Keratinocyte (primary cell): ENCODE measurements around the gene CDYL. TPM values are rescaled to one million over a fixed set of nuclear protein-coding genes. Genes with fewer than 3 reads are reported as not detected.

ENCODE experiments used
- DNase-seq: peaks from one replicate; pipeline ENCODE4 v3.0.0-alpha.2; 2011; ENCODE audit warnings: low read depth, missing footprints, low spot score
- FAIRE-seq: peaks from 2 replicates; lab custom pipeline; 2011; peaks lifted over from hg19 to GRCh38; lab: Jason Lieb, UNC
- H2AFZ ChIP-seq: 2 replicates; pipeline ENCODE4 v1.6.0; 2012; ENCODE audit warnings: low read length, control low read depth, inconsistent platforms; ENCODE audit not compliant: control insufficient read depth
- H3K27ac ChIP-seq: 2 replicates; pipeline ENCODE4 v1.5.1; 2011; ENCODE audit warnings: low read length; ENCODE audit not compliant: control insufficient read depth, insufficient read depth
- H3K27me3 ChIP-seq: 3 replicates; pipeline ENCODE4 v1.6.0; 2011; ENCODE audit warnings: low read length; ENCODE audit not compliant: control insufficient read depth, insufficient read depth; ENCODE audit errors: extremely low read depth
- H3K36me3 ChIP-seq, 2 experiments: 2 replicates in 1 of 2; 3 replicates in 1 of 2; pipeline ENCODE4 v1.5.1; 2011; ENCODE audit warnings: low read length in 2 of 2, mild to moderate bottlenecking in 1 of 2; ENCODE audit not compliant: control insufficient read depth in 2 of 2, insufficient read depth in 2 of 2; ENCODE audit errors: extremely low read depth in 1 of 2
- H3K4me1 ChIP-seq: 3 replicates; pipeline ENCODE4 v1.5.1; 2011; ENCODE audit warnings: low read length; ENCODE audit not compliant: control insufficient read depth, insufficient read depth; ENCODE audit errors: extremely low read depth
- H3K4me2 ChIP-seq: 3 replicates; pipeline ENCODE4 v1.6.0; 2011; ENCODE audit warnings: low read depth, low read length; ENCODE audit not compliant: control insufficient read depth, insufficient read depth; ENCODE audit errors: extremely low read depth
- H3K4me3 ChIP-seq, 3 experiments: fragments of 200-600 bp in 1 of 3; sonication (generic) in 1 of 3; 2 replicates in 2 of 3; 3 replicates in 1 of 3; pipeline ENCODE4 v1.5.1; 2011 to 2016; ENCODE audit warnings: low read length in 3 of 3, mild to moderate bottlenecking in 3 of 3, control low read depth in 2 of 3, inconsistent platforms in 1 of 3, low read depth in 1 of 3, mixed read lengths in 1 of 3, mixed run types in 1 of 3, moderate library complexity in 1 of 3; ENCODE audit not compliant: control insufficient read depth in 2 of 3, insufficient read depth in 2 of 3; ENCODE audit errors: extremely low read depth in 1 of 3
- H3K79me2 ChIP-seq: 2 replicates; pipeline ENCODE4 v1.6.0; 2012; ENCODE audit warnings: low read length; ENCODE audit not compliant: control insufficient read depth, insufficient read depth
- H3K9ac ChIP-seq: 3 replicates; pipeline ENCODE4 v1.6.0; 2011; ENCODE audit warnings: low read length; ENCODE audit not compliant: control insufficient read depth, insufficient read depth; ENCODE audit errors: extremely low read depth
- H3K9me1 ChIP-seq: 3 replicates; pipeline ENCODE4 v1.6.0; 2011; ENCODE audit warnings: low read length; ENCODE audit not compliant: control insufficient read depth, insufficient read depth; ENCODE audit errors: extremely low read depth
- H3K9me3 ChIP-seq: 2 replicates; pipeline ENCODE4 v1.5.1; 2012; ENCODE audit warnings: low read depth, low read length; ENCODE audit not compliant: control insufficient read depth
- H4K20me1 ChIP-seq: 3 replicates; pipeline ENCODE4 v1.6.0; 2011; ENCODE audit warnings: low read length; ENCODE audit not compliant: control insufficient read depth, insufficient read depth; ENCODE audit errors: extremely low read depth
- CTCF ChIP-seq, 3 experiments: IDR thresholded peaks in 1 of 3; conservative IDR thresholded peaks in 1 of 3; optimal IDR thresholded peaks in 1 of 3; 2 replicates in 2 of 3; 3 replicates in 1 of 3; pipeline versions ENCODE3 to v1.5.1; 2011; ENCODE audit warnings: low read length in 3 of 3, mild to moderate bottlenecking in 3 of 3, moderate library complexity in 2 of 3, control low read depth in 1 of 3, inconsistent platforms in 1 of 3; ENCODE audit not compliant: insufficient read depth in 2 of 3; ENCODE audit errors: extremely low read depth in 1 of 3
- EZH2 ChIP-seq: IDR thresholded peaks from one replicate; pipeline ENCODE4 v1.6.1; 2012; ENCODE audit warnings: inconsistent platforms, mild to moderate bottlenecking, low read length, moderate library complexity
- dilution Hi-C: fragments of 300-500 bp; cut with MboI; formaldehyde crosslinking; loops from one replicate; pipeline ENCODE4 v1.7.0; 2020; ENCODE audit warnings: low sequenced_read_pairs; ENCODE audit not compliant: extremely low pct_ligation_motif_present
- polyA plus RNA-seq, 5 experiments: library from polyadenylated mRNA; depleted of rRNA in 3 of 5; stranded (reverse) in 3 of 5; stranded (forward) in 1 of 5; unstranded in 1 of 5; fragments of >200 nt; gene quantifications; 1 replicate in 1 of 5; 2 replicates in 3 of 5; 3 replicates in 1 of 5; pipeline versions ENCODE4 v1.2.1 to v1.2.3, GENCODE V29; 2011 to 2012; ENCODE audit warnings: missing spikeins in 2 of 5, low read depth in 1 of 5, low replicate concordance in 1 of 5

The CDYL gene
- polyA plus RNA-seq, 1 donor (not counting 4 experiments of a cell fraction or from before 2014, with no cell fraction given) = 48.0 TPM

GRCh38 chr6:4981761-4982160 lies 205.6 kb downstream of the CDYL start:
- Histone ChIP-seq H3K4me3 (no peak overlapping the region), H4K20me1 (no peaks in the 10 kb centered on the region), H3K9ac (no peak overlapping the region), H3K27me3 (no peaks in the 10 kb centered on the region), H3K36me3 (no peaks in the 10 kb centered on the region), H3K4me1 (no peaks in the 10 kb centered on the region), H3K9me1 (no peaks in the 10 kb centered on the region), H3K4me2 (no peak overlapping the region), H2AFZ (no peak overlapping the region), H3K9me3 (no peaks in the 10 kb centered on the region), H3K79me2 (no peaks in the 10 kb centered on the region), H3K27ac (no peak overlapping the region)
- DNase-seq = no peak
- TF ChIP-seq EZH2 (no peak), CTCF (optimal IDR thresholded peaks at IDR 0.05 in 1 of 3, IDR thresholded peaks at IDR 0.05 in 1 of 3, conservative IDR thresholded peaks at IDR 0.05 in 1 of 3; ENCODE audit: extremely low read depth in 1 of 3, insufficient read depth in 2 of 3, low read length in 3 of 3) (no peak)
- no peak for FAIRE-seq
- dilution Hi-C loops = no loop called here

- no peaks in the 10 kb centered on the region for H3K27me3 ChIP-seq
- dilution Hi-C loops = no loop called here
- TF ChIP-seq EZH2 = no peak
- H3K9me1 ChIP-seq = no peaks in the 10 kb centered on the region
- H4K20me1 ChIP-seq = no peaks in the 10 kb centered on the region
- H3K9ac ChIP-seq = no peak overlapping the region
- no peak overlapping the region for H3K4me2 ChIP-seq
- no peak overlapping the region for H3K27ac ChIP-seq
- no peaks in the 10 kb centered on the region for H3K4me1 ChIP-seq
- no peaks in the 10 kb centered on the region for H3K9me3 ChIP-seq
- no peak for FAIRE-seq
- H2AFZ ChIP-seq = no peak overlapping the region
- H3K36me3 ChIP-seq = no peaks in the 10 kb centered on the region
- DNase-seq = no peak
- H3K79me2 ChIP-seq = no peaks in the 10 kb centered on the region
- no peak overlapping the region for H3K4me3 ChIP-seq
Observed at GRCh38 chr6:4983322-4983721, 207.1 kb downstream of the CDYL start.

- Histone ChIP-seq H4K20me1 (no peaks in the 10 kb centered on the region), H3K79me2 (no peaks in the 10 kb centered on the region), H3K4me2 (no peak overlapping the region), H3K27ac (no peak overlapping the region), H3K4me3 (no peak overlapping the region), H3K36me3 (no peaks in the 10 kb centered on the region), H3K9me3 (no peaks in the 10 kb centered on the region), H3K9me1 (no peaks in the 10 kb centered on the region), H3K9ac (no peak overlapping the region), H2AFZ (no peak overlapping the region), H3K4me1 (no peaks in the 10 kb centered on the region), H3K27me3 (no peaks in the 10 kb centered on the region)
- TF ChIP-seq EZH2 = no peak
- TF ChIP-seq CTCF (optimal IDR thresholded peaks at IDR 0.05 in 1 of 3, IDR thresholded peaks at IDR 0.05 in 1 of 3, conservative IDR thresholded peaks at IDR 0.05 in 1 of 3; ENCODE audit: extremely low read depth in 1 of 3, insufficient read depth in 2 of 3, low read length in 3 of 3) = no peak
- no peak for DNase-seq
- dilution Hi-C loops = no loop called here
- no peak for FAIRE-seq
Observed at GRCh38 chr6:4986999-4987398, 210.8 kb downstream of the CDYL start.
